Measurements from ENCODE around the gene ADSS1. TPM values are rescaled to one million over a fixed set of nuclear protein-coding genes. Genes with fewer than 3 reads are reported as not detected.

The ADSS1 gene
- total RNA-seq, 3 donors from 2014 or later = 2.0 to 6.0 (median 4.2) TPM

DNA sequence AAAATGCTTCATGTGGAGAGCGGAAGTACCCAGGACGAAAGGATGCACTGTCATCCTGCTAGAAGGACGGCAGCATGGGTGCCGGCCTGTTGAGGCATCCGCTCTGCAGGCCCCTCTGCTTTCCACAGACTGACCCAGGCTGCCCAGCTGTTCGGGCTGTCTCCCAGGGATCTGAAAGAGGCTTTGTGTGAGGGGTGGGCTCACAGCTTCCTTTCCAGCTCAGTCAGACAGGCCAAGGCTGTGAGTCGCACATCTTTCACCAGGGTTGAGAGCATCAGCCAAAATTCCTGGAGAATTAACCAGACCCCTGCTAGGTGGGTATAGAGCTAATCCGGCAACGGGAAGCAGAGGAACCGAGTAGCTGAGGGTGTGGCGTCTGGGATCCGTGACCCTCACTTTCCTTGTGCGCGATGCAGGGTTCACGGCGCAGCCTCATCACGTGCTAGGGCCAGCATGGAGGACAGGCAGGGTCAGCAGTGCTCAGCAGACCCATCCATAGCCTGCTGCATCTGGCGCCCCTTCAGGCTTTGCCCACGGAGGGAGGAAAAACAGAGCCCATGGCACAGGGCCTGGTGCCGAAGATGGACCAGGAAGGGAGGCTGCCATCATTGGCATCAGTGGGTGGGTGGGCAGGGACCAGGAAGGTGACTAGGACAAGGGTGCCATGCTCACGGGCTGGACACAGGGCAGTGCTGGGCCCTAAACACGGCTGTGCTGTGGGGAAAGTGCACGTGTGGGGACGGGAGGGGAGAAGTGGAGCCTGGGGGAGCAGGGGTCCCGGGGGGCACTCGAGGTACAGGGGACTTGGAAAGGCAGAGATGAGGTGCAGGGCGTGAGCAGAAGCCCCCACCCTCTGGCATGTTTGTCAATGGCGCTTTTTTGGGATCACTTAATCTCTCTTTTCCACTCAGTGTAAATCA, 19.7 kb downstream of the ADSS1 start:
- H3K4me3 ChIP-seq = no peak overlapping the region
- no peaks in the 10 kb centered on the region for H3K9me3 ChIP-seq
- no peaks in the 10 kb centered on the region for H3K36me3 ChIP-seq (ENCODE audit: low read depth)
- peaks cover 23% of the 10 kb centered on the region for H3K4me1 ChIP-seq (ENCODE audit: low read depth)
- intact Hi-C loops (cut with DNase I, micrococcal nuclease) = no loop called here
- ATAC-seq (no peak), DNase-seq (peak in 1 of 3 donors; percentile 36)
- TF ChIP-seq, protein P1, sequence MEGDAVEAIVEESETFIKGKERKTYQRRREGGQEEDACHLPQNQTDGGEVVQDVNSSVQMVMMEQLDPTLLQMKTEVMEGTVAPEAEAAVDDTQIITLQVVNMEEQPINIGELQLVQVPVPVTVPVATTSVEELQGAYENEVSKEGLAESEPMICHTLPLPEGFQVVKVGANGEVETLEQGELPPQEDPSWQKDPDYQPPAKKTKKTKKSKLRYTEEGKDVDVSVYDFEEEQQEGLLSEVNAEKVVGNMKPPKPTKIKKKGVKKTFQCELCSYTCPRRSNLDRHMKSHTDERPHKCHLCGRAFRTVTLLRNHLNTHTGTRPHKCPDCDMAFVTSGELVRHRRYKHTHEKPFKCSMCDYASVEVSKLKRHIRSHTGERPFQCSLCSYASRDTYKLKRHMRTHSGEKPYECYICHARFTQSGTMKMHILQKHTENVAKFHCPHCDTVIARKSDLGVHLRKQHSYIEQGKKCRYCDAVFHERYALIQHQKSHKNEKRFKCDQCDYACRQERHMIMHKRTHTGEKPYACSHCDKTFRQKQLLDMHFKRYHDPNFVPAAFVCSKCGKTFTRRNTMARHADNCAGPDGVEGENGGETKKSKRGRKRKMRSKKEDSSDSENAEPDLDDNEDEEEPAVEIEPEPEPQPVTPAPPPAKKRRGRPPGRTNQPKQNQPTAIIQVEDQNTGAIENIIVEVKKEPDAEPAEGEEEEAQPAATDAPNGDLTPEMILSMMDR (IDR thresholded peaks at IDR 0.05) = no peak

DNA sequence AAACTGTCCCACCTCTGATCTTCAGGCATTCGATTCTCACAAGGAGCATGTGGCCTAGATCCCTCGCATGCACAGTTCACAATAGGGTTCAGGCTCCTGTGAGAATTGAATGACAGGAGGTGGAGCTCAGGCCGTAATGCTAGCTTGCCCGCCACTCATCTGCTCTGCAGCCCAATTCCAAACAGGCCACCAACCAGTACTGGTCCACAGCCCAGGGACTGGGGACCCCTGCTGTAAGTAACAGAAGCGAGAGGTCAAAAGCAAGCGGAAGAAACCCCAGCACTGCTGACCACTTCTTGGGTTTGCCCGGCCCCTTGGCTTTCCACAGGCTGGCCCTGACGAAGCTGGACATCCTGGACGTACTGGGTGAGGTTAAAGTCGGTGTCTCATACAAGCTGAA, 20.5 kb downstream of the ADSS1 start:
- ATAC-seq (no peak), DNase-seq (no peak)
- TF ChIP-seq, protein P1 (IDR thresholded peaks at IDR 0.05) = no peak
- Histone ChIP-seq H3K4me3 (no peak overlapping the region), H3K36me3 (ENCODE audit: low read depth) (no peaks in the 10 kb centered on the region), H3K4me1 (ENCODE audit: low read depth) (peaks cover 31% of the 10 kb centered on the region), H3K9me3 (no peaks in the 10 kb centered on the region)
- intact Hi-C loops (cut with DNase I, micrococcal nuclease) = no loop called here

DNA sequence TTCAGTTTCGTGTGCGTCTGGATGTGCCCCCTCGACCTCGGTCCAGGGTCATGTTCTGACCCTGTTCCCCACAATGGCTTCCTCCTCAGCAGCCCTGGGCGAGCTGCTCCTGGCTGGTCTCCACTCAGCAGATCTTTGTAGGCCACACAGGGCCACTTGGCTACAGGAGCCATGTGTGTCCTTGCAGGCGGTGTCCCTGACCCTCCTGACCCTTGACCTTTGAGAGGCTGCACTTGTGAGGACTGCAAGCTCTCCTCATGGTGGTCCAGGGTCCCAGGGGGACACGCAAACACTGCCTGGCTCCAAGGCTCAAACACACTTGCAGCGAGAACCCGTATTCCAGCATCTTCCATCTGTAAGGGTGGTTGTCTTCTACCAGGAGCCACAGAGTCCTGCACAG, 21.4 kb downstream of the ADSS1 start:
- H3K4me3 ChIP-seq = no peak overlapping the region
- no peaks in the 10 kb centered on the region for H3K36me3 ChIP-seq (ENCODE audit: low read depth)
- ATAC-seq (no peak), DNase-seq (peak in 1 of 3 donors; percentile 44)
- TF ChIP-seq, protein P1 (IDR thresholded peaks at IDR 0.05) = no peak
- peaks cover 33% of the 10 kb centered on the region for H3K4me1 ChIP-seq (ENCODE audit: low read depth)
- no peaks in the 10 kb centered on the region for H3K9me3 ChIP-seq
- intact Hi-C loops (cut with DNase I, micrococcal nuclease) = no loop called here

DNA sequence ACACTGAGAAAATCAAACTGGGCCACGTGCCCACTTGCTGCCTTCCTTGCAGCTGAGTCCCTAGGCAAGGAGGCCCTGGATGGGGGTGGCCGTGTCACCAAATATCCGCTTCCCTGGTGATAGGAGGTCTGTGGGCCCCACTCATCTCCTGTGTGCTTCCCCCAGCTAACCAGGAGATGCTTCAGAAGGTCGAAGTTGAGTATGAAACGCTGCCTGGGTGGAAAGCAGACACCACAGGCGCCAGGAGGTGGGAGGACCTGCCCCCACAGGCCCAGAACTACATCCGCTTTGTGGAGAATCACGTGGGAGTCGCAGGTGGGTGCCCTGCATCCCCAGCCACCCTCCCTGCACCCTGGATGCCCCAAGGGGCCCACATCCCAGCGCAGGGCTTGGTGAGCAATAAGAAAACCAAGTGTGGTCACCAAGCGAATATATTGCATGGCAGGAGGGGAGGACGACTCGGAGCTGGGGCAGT, 22.1 kb downstream of the ADSS1 start:
- TF ChIP-seq, protein P1 (IDR thresholded peaks at IDR 0.05) = no peak

DNA sequence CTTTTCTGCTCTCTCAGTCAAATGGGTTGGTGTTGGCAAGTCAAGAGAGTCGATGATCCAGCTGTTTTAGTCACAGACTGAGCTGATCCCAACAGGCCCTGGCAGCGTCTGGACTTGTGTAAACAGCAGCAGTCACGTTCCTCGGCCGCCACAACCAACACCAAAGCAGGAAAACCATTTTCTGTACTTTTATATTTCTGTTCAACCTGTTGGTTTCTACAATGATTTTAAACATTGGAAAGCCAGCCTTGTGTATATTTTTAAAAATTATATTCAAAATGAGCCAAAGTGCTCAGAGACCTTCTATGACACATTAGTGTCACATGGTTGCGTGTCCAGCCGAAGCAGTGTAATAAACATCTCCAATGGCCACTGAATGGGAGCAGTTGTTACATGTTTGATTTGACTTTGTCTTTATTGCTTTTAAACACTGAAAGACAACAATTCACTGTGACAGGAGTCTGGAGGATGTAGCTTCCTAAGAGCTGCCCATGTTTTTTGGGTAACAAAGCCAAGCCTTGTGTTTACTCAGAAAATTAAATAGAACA, 23.0 kb downstream of the ADSS1 start:
- DNase-seq (peak; percentile 50 to 62 (median 57)), ATAC-seq (peak; percentile 62)
- intact Hi-C loops (cut with DNase I, micrococcal nuclease) = no loop called here
- TF ChIP-seq, protein P1 (IDR thresholded peaks at IDR 0.05) = no peak
- Histone ChIP-seq H3K9me3 (no peaks in the 10 kb centered on the region), H3K36me3 (ENCODE audit: low read depth) (no peaks in the 10 kb centered on the region), H3K4me3 (no peak overlapping the region), H3K4me1 (ENCODE audit: low read depth) (peaks cover 34% of the 10 kb centered on the region)

More for the DNA sequence above, 22.1 kb downstream of the ADSS1 start:
- intact Hi-C loops (cut with DNase I, micrococcal nuclease) = no loop called here
- Histone ChIP-seq H3K9me3 (no peaks in the 10 kb centered on the region), H3K36me3 (ENCODE audit: low read depth) (no peaks in the 10 kb centered on the region), H3K4me3 (no peak overlapping the region), H3K4me1 (ENCODE audit: low read depth) (peaks cover 33% of the 10 kb centered on the region)
- DNase-seq (peak in 1 of 3 donors; percentile 41), ATAC-seq (no peak)

Data from mucosa of descending colon (tissue), 3 donors.